ENCODE measurements around the gene KDM5C. TPM values are rescaled to one million over a fixed set of nuclear protein-coding genes. Genes with fewer than 3 reads are reported as not detected.
A peak's percentile ranks its signal among the peaks of the same experiment; 100 is the strongest.

KDM5C gene
- total and polyA plus RNA-seq, 9 of the 15 experiments (the other 6 are each of a cell fraction or from before 2014, with no cell fraction given), result 0.62 to 136 (median 52.4) TPM

DNA sequence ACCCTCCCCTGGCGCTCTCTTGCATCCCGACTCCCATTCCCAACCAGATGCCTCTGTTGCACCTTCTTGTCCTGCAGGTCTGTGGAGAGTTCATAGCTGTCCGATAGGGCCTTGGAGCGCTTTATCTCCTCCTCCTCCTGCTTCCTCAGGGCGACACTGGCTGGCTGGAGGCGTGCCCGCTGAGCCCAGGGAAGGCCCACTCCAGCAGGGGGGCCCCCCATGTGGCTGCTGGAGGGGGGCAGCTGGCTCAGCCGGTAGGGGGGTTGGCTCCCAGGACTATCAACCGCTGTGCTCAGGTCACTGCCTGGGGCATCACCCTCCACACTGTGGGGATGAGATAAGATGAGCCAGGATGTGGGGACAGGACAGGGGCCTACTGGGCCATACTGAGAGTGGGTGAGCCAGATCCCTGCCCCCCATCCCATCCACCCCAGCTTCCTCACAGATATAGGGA, 30.8 kb upstream of the KDM5C start (continued):
- TF ChIP-seq, protein P1, sequence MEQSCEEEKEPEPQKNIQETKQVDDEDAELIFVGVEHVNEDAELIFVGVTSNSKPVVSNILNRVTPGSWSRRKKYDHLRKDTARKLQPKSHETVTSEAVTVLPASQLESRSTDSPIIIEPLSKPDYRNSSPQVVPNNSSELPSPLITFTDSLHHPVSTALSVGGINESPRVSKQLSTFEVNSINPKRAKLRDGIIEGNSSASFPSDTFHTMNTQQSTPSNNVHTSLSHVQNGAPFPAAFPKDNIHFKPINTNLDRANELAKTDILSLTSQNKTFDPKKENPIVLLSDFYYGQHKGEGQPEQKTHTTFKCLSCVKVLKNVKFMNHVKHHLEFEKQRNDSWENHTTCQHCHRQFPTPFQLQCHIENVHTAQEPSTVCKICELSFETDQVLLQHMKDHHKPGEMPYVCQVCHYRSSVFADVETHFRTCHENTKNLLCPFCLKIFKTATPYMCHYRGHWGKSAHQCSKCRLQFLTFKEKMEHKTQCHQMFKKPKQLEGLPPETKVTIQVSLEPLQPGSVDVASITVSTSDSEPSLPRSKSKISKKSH (CRISPR knock-in tag; IDR thresholded peaks at IDR 0.05), result no peak
- TF ChIP-seq, protein P2, sequence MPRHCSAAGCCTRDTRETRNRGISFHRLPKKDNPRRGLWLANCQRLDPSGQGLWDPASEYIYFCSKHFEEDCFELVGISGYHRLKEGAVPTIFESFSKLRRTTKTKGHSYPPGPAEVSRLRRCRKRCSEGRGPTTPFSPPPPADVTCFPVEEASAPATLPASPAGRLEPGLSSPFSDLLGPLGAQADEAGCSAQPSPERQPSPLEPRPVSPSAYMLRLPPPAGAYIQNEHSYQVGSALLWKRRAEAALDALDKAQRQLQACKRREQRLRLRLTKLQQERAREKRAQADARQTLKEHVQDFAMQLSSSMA (CRISPR knock-in tag; IDR thresholded peaks at IDR 0.05), result no peak
- TF ChIP-seq SMARCA4 (IDR thresholded peaks at IDR 0.05) (peak; percentile 68), ZNF696 (CRISPR knock-in tag; conservative IDR thresholded peaks at IDR 0.05) (no peak), U2AF2 (optimal IDR thresholded peaks at IDR 0.05; ENCODE audit: low read depth, low read length) (no peak), NFRKB (IDR thresholded peaks at IDR 0.05; ENCODE audit: low read depth) (no peak), HMGN3 (IDR thresholded peaks at IDR 0.05; ENCODE audit: borderline replicate concordance, extremely low read depth, insufficient read length, low read depth, low read length) (peak; percentile 92), RUNX1 (IDR thresholded peaks at IDR 0.05; ENCODE audit: low read depth) (no peak), FOXP1 (CRISPR knock-in tag; IDR thresholded peaks at IDR 0.05) (0 out of 2 replicates have a peak, but pooled peaks have one; percentile 33), ZNF175 (CRISPR knock-in tag; IDR thresholded peaks at IDR 0.05; ENCODE audit: low read depth) (0 out of 2 replicates have a peak, but pooled peaks have one; percentile 57), NR2C2 (CRISPR knock-in tag; IDR thresholded peaks at IDR 0.05) (no peak), NR2C2 (tag; IDR thresholded peaks at IDR 0.05) (peak; percentile 17; the same call in 1 of the 2 replicates), SMC3 (conservative IDR thresholded peaks at IDR 0.05; ENCODE audit: insufficient read depth, low read depth, low read length) (no peak), ZC3H11A (IDR thresholded peaks at IDR 0.05; ENCODE audit: low read depth, low read length) (no peak), DPF2 (IDR thresholded peaks at IDR 0.05) (peak; percentile 85), FUS (optimal IDR thresholded peaks at IDR 0.05; ENCODE audit: low read depth, low read length) (no peak), ILK (tag; IDR thresholded peaks at IDR 0.05; ENCODE audit: borderline replicate concordance, low read depth) (no peak)
- TF ChIP-seq, protein P3, sequence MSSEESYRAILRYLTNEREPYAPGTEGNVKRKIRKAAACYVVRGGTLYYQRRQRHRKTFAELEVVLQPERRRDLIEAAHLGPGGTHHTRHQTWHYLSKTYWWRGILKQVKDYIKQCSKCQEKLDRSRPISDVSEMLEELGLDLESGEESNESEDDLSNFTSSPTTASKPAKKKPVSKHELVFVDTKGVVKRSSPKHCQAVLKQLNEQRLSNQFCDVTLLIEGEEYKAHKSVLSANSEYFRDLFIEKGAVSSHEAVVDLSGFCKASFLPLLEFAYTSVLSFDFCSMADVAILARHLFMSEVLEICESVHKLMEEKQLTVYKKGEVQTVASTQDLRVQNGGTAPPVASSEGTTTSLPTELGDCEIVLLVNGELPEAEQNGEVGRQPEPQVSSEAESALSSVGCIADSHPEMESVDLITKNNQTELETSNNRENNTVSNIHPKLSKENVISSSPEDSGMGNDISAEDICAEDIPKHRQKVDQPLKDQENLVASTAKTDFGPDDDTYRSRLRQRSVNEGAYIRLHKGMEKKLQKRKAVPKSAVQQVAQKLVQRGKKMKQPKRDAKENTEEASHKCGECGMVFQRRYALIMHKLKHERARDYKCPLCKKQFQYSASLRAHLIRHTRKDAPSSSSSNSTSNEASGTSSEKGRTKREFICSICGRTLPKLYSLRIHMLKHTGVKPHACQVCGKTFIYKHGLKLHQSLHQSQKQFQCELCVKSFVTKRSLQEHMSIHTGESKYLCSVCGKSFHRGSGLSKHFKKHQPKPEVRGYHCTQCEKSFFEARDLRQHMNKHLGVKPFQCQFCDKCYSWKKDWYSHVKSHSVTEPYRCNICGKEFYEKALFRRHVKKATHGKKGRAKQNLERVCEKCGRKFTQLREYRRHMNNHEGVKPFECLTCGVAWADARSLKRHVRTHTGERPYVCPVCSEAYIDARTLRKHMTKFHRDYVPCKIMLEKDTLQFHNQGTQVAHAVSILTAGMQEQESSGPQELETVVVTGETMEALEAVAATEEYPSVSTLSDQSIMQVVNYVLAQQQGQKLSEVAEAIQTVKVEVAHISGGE (CRISPR knock-in tag; IDR thresholded peaks at IDR 0.05), result no peak
- TF ChIP-seq, protein P4, sequence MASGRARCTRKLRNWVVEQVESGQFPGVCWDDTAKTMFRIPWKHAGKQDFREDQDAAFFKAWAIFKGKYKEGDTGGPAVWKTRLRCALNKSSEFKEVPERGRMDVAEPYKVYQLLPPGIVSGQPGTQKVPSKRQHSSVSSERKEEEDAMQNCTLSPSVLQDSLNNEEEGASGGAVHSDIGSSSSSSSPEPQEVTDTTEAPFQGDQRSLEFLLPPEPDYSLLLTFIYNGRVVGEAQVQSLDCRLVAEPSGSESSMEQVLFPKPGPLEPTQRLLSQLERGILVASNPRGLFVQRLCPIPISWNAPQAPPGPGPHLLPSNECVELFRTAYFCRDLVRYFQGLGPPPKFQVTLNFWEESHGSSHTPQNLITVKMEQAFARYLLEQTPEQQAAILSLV (tag; IDR thresholded peaks at IDR 0.05), result no peak
- TF ChIP-seq, protein P5, sequence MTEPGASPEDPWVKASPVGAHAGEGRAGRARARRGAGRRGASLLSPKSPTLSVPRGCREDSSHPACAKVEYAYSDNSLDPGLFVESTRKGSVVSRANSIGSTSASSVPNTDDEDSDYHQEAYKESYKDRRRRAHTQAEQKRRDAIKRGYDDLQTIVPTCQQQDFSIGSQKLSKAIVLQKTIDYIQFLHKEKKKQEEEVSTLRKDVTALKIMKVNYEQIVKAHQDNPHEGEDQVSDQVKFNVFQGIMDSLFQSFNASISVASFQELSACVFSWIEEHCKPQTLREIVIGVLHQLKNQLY (CRISPR knock-in tag; conservative IDR thresholded peaks at IDR 0.05), result no peak
